Measurements from ENCODE around the gene ERC1.
"Not testable (repeated sequence)": the region's sequence is repeated elsewhere in the genome, so short reads cannot be mapped to it uniquely, and the experiment has no call there.

Gene ERC1

DNA sequence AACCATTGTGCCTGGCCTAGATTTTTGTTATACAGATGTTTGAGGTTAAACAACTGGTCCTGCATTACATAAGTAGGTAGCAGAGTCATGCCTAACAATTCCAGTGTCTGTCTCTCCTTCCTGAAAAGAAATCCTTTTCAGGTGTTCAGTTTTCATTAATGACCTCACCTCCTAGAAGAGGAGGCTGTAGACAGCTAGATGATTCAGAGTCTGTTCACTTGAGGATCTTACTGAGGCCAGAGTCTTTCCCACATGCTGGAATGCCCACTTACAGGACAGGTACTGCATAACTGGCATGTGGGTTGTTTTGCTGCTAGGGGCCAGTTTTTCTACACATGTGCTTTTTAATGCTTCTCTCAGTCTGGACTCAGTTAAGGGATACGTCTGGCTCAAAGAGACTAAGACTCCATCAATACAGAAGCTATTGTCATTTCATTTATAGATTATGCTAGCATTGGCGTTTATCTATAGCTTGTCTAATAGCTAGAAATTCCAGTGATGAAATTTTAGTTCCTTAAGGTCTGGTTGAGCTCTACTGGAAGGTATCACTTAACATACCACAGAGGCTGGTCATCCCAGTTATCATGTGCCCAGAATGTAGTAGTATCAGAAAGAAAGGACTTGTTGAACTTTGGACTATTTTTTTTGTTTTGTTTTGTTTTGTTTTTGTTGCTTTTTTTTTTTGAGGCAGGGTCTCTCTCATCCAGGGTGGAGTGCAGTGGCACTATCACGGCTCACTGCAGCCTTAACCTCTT is 206.4 kb downstream of the ERC1 start:
- DNase-seq, result no peak

DNA sequence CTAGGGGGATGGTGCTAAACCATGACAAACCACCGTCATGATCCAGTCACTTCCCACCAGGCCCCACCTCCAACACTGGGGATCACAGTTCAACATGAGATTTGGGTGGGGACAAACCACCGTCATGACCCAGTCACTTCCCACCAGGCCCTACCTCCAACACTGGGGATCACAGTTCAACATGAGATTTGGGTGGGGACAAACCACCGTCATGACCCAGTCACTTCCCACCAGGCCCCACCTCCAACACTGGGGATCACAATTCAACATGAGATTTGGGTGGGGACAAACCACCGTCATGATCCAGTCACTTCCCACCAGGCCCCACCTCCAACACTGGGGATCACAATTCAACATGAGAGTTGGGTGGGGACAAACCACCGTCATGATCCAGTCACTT is 207.8 kb downstream of the ERC1 start:
- not testable (repeated sequence) for DNase-seq

DNA sequence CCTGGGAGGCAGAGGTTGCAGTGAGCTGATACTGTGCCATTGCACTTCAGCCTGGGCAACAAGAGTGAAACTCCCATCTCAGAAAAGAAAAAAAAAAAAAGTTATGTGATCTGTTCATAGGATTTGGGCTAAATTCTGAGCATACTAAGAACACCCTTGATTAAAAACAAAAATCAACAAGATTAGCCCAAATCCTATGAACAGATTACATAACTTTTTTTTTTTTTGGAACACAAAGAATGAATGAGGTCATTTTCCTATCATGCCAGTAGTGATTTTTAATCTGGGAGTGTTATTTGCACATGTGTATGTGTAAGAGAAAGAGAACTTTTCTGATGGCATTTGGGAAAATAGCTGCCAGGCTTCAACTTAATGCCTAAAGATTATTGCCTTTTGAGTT is 208.7 kb downstream of the ERC1 start:
- DNase-seq, result no peak

DNA sequence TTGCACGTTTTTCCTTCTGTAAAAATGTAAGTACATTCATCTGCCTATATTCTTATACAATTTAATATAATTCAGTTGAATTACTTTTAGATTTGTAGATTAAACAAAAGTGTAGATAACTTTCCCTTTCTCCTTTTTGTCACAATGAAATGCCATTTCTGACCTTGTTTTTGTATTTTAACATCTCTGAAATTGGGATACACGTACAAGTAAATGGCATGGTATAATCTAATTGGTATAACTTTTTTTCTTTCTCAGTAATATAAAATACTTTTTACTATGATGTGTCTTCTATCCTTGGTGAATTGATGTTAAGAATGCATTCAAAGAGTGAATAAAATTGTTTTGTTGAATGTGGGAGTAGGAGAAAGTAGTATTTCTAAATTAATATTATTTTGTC is 210.0 kb downstream of the ERC1 start:
- DNase-seq, result no peak

DNA sequence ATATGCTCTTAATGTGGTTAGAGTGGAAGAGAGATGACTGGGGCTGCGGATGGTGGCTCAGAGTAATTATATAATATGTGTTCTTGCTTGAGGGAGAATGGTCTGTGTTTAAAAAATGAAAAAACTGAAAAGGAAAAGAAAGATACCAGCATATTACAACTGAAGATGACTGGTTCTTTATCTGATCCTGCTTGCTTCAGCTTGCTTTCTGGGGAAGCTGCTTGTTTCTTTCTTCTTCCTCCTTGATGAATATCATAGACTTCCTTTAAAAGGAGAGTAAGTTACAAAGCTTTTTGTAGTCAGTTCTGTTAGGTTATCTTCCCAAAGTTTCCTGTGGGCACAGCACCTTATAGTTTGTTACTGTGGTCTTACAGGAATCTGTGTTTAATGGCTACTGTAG is 210.9 kb downstream of the ERC1 start:
- peak; percentile 42 for DNase-seq

DNA sequence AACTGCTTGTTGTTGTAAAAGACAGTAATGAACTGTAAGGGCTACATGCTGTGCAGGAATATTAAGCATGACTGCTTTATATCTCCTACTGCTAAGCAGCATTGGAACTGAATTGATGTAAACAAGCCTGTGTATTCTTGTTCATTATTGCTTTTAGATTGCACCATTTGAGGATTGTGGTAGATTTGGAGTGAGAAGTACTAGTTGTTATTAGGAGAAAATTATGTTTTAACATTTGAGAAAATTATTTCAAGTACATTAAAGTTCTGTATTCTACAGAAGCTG is 212.7 kb downstream of the ERC1 start:
- no peak for DNase-seq

DNA sequence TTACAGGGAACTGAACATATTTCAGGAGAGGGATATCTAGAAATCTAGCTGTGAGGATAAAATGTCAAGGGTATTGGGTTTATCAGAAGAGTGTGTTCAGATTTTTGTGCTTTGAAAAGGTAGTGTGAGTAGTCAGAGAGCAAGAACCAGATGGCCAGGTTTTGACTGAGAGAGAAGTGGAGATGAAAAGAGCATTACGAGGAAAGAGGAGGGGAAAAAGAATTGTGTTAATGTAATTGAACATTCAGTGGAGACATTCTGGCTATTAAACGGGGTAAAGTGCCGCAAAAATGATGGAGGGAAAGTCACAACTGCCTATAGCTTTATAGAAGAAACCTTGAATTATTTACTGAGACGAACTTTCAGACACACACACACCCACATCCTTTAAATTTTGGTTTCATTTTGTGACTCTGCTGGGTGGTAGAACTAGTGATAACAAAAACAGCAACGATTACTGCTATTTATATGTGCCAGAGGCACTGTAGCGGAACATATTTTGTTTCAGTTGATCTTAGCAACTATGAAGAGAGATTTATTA is 213.6 kb downstream of the ERC1 start:
- DNase-seq, result peak; percentile 69

DNA sequence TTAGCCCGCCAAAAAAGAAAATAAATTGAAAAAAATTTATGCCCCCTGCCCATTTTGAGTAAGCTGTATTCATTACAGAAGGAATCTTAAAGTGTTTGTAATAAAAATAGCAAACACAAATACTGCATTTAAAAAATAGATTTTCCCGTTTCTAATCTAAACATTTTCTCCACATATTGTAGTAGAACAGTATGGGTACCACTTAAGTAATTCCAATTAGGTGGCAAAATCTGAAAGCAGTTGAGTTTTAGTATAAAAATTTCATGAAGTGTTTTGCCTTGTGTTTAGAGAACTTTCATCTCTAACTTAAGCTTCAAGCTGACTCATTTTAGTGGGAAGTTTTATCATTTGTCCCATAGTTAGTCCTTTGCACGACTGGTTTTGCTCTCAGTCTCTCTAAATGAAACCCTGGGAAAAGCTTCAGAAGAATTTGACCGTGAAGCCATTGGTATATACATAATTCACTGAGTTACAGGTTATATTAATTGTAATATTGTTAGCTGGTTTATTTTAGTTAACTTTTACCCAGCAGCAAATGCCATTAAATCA is 214.6 kb downstream of the ERC1 start:
- DNase-seq, result peak; percentile 16

DNA sequence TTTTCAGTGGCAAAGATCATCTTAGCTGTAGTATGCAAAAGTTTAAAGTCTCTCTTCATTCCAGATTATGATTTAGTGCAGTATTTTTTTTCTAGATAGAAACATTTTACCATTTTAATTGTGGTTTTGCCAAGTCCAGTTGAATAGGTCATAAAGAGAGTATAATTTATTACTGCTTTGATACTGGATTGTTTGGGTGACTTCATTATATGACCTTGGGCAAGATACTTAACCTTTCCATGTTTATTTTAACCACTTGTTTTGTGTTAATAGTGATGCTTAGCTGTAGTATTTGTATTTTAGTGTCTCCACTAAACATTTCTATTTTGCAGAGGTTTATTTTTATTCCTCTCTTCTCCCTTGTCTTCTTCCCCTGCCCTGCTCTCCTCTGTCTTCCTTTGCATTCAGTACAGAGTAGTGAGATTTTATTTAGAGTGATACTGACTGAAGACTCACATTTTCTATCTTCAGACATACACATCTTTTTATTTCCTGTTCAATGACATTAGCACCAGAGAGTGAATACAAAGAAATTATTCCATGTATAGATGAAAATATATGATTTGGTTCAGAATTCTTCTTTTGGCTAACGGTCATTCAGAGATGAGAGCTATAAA is 215.2 kb downstream of the ERC1 start:
- DNase-seq, result no peak

DNA sequence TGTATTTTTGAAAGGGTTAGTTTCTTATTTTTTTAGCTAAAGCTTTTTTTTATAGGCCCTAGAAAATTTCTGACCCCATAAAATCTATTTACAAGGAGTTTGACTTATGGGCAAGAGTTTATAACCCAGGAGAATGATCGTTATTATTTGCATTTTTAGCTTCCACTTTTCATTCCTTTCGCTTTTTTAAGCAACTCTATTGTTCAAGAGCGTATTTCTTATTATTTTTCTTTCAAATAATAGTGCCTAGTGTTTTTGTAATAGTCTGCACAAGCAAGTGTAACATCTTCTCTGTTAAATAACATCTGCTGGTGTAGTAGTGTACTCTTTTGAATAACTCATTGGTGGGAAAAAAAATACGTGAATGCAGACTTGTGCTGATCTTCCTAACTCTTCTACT is 216.3 kb downstream of the ERC1 start:
- no peak for DNase-seq

DNA sequence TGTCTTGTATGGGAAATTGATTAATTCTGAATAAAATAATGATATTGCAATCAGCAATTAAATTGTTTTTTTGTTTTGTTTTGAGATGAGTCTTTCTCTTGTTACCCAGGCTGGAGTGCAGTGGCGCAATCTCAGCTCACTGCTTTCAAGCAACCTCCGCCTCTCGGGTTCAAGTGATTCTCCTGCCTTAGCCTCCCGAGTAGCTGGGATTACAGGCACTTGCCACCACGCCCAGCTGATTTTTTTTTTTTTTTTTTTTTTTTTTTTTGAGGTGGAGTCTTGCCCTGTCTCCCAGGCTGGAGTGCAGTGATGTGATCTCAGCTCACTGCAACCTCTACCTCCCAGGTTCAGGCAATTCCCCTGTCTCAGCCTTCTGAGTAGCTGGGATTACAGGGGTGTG is 217.7 kb downstream of the ERC1 start:
- not testable (repeated sequence) for DNase-seq

DNA sequence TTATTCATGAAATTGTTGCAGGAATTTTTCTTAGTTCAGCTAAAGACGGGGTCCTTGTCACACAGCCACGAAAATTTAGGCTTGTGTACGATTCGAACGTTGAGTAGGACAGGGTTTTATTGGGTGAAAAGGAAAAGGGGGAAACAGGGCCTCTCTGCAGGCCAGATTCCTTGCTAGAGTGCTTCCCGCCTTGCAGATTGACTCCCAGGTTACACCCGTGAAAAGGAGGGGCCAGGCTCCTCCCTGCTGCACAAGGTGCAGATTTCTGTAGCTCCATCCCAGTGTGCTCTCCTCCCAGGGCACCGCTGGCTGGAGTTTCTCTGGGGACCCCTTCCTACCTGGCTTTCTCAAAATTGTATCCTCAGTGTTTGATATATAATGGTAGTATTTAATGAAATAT is 221.5 kb downstream of the ERC1 start:
- DNase-seq, result no peak

DNA sequence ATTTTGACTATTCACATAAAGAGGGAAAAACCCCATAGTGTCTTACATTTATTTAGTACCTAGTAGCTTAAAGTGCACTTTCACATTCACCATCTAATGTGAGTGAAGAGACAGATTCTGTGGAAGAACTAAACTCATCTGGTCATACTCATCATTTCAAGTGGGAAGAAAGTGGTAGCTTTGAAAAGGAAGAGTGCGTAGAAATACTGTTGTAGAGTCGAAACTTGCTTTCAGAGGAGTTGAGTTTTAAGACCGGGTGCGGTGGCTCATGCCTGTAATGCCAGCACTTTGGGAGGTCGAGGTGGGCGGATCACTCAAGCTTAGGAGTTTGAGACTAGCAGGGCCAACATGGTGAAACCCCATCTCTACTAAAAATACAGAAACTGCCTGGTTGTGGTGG is 222.2 kb downstream of the ERC1 start:
- DNase-seq, result no peak

DNA sequence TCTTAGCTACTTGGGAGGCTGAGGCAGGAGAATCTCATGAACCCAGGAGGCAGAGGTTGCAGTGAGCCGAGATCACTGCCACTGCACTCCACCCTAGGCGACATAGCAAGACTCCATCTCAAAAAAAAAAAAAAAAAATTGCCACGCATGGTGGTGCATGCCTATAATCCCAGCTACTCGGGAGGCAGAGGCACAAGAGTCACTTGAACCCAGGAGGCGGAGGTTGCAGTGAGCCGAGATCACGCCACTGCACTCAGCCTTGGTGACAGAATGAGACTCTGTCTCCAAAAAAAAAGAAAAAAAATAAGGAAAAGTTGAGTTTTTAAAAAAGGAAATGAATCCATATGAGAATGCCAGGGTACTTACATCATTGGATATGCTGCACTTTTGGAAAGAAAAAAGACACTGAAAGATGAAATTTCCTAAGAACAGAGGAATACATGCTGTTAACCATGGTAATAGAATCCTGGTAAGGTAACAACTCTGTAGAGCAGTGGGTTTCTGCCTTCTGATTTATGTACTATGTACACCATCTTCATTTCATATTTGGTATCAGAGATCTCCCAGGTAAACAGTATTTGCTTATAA is 222.7 kb downstream of the ERC1 start:
- DNase-seq, result no peak

DNA sequence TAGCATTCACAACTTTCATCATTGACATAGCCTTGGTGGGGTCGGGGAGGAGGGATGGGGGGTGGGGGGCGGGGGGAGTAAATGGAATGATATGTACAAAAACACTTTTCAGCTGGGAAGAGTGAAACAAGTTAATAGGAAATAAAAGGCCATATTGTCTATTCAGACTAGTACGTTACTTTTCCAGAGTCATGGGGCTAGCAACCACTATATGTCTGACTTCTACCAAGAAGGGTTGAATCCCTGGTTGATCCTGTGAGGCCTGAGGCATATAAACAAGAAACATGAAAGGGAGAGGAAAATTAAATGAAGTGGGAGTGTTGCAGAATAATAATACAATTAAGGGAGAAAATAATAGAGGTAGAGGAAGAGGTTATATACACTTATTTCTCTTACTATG is 225.5 kb downstream of the ERC1 start:
- no peak for DNase-seq

DNA sequence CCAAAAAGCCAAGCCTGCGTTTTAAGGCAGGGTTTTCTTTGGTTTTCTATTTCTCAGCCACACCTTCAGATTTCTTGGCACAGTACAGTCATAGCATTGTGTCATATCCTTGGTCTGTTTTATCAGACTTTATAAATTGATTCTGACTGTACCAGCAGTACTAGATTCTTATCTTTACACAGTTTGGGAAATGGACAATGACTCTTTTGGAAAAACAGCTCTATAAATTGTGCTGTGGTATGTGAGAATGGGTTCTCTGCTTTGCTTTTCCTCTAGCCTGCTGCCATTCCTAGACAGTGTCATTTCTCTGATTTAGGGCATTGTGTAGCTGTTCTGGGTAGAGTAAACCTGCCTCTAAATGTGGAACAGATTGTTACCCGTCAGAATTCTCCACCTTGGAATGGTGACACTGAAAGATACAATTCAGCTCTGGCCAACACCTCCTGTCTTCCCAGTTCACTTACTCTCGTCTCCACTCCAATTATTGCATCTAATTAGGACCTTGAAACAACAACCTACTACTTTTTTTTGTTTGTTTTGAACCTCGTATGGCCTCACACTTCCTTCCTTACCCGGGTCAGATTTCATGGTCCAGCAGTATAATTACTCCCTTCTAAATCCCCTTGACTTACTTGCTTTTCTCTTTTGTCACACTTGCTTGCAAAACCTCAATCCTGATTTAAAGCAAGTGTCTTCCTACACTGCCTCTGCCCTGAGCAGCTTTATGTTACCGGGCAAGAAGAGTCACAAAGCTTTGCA is 226.3 kb downstream of the ERC1 start:
- no peak for DNase-seq

DNA sequence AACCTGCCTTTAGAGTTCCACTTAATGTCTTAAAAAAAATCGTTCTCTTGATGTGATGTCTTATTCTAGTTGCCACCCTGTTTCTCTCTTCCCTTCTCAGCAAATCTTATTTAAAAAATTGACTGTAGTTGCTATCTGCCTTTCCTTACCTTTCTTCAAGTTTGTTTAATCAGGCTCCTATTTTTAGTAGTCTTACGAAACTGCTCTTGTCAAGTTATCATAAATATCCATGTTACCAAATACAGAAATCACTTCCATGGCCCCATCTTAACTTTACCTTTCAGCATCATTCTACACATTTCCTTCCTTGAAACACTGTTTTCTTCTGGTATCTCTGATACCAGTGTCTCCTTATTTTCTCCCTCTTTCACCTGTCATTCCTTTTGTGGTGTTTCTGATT is 227.3 kb downstream of the ERC1 start:
- DNase-seq, result no peak

DNA sequence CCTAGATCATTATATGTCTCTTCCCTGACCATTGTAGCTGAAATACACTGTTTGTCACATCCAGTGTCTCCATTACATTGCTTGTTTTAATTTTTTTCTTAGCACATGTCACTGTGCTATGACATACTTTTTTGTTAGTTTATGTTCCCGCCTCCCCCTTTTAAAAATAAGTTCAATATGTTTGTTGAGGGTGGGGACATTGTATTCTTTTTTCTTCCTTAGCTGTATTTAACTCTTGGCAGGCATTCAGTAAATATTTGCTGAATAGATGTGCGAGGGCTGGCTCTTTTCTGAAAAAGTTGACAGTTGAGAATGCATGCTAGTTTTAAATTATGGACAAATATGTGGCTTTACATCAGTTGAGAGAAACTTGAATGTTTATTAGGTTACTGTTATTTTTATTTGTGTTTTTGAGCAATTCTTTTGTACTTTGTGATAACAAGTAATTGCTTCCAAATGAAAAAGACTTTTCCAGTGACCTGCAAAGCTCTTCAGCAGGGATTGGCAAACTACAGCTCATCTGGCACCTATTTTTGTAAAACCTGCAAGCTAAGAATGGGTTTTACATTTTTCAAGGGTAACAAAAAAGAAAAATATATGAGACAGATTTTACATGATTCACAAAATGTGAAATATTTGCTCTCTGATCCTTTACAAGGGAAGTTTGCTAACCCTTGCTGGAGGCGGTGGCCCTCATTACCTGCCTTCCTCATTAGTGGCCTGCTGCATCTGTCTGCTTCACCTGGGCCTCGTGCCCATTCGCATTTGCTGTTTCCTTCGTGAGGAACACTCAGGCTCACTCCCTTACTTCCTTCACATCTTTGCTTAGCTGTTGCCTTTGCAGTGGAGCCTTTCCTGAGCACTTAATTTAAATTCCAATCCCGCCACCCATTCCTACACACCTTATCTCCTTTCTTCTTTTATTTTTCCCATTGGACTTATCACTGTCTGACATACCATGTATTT is 229.4 kb downstream of the ERC1 start:
- no peak for DNase-seq

DNA sequence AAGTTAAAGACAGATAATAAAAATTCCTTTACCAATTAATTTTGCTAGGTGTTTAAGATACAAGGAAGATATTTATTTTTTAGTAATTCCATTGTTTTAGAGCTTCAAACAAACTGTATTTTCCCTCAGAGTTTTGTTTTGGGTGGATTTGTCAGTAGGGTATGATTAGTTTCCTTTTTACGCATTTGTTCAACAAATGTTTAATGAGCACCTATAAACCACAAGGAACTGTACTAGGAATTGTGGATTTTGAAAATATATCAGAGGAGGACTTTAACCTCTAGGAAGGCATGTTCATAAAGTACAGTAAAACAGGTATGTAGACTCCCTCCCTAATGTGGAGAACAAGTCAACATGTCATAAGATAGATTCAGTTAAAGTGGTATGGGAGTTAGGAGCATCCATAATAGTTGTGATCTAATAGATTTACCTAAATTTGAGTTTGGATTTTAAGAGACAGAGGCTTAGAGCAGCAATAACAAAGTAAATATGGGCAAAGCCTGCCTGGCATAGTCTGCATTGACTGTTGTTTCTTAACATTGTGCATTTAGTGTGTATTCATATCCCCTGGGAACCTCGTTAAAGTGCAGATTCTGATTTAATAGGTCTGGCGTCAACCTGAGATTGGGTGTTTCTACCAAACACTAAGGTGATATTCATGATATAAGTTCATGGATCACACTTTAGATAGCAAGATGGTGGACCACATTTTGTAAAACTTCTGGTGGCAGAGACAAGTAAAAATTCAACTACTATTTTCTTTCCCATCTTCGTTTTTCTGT is 232.0 kb downstream of the ERC1 start:
- DNase-seq, result no peak

DNA sequence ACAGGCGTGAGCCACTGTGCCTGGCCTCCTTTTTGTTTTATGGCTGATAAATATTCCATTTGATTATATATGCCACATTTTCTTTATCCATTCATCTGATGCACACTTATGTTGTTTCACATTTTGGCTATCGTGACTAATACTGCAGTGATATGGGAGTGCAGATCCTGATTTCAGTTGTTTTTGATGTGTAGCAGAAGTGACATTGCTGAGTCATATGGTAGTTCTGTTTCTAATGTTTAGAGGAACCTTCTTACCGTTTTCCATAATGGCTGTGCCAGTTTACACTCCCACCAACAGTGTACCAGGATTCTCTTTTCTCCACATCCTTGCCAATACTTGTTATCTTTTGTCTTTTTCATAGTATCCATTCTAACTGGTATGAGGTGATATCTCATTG is 235.9 kb downstream of the ERC1 start:
- DNase-seq, result no peak

DNA sequence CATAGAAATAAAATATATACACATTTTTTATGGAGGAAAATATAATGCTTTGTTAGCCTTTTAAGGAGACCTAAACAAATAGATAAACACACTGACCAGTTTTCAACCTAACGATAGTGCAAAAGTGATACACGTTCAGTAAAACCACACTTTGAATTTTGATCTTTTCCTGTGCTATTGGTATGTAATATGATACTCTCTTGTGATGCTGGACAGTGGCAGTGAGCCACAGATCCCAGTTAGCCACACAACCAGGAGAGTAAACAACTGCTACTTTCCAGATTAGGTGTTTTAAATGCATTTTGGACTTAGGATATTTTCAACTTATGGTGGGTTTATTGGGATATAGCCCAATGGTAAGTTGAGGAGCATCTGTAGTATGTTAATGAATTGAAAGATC is 243.1 kb downstream of the ERC1 start:
- DNase-seq, result no peak
